Globus pallidus (tissue), 1 donor: ENCODE measurements around the gene ANKRD33.

Experiments
- DNase-seq: peaks from one replicate; pipeline ENCODE4 v3.0.0-alpha.2; 2015; ENCODE audit warnings: low spot score

The ANKRD33 gene

GRCh38 chr12:51904951-51905470 is 17.1 kb downstream of the ANKRD33 start:
- no peak for DNase-seq

DNA sequence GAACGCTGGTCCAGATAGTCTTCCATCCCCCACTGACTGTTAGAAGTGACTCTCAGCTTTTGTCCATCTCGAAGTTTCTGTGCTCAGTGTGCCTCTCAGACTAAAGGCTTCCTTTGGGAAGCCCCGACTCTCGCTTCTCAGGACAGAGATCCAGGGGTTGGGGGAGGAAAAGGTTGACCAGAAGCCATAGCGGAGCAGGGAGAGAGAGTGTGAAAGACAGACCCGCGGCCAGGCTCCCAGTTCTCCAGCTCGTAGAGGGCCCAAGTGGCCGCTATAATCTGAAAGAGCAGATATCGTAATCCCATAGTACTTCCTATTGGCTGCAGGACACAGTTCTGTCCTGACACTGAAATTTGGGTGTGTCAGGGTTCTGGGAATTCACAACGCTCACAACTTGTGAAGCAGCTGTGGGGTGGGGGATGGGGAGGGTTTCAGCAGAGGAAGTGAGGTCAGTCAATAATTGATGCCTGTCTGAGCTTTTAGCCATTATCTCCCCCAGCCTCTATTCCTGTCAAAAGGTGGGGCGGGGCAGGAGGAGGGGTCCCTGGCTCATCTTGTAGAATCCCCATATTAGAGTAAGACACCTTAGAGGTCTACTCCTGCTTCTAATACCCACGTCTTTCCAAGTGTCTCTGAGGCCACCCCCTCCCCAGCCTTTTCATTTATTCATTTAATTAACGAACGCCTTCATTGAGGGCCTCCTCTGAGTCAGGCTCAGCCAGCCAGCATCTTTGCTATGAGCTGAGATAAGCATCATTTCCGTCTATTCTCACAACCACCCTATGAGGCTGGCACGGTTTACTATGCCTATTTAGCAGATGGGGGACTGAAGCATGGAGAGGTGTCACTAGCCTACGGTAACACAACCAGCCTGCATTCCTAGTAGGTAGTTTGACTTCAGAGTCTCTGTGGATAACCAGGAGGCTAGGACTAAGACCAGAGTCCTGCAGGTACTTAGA is 17.8 kb downstream of the ANKRD33 start:
- DNase-seq, result no peak

GRCh38 chr12:51906430-51907082 is 18.7 kb downstream of the ANKRD33 start:
- no peak for DNase-seq

GRCh38 chr12:51907083-51907855 is 19.4 kb downstream of the ANKRD33 start, which contains the start of gene ACVRL1:
TSS of gene ACVRL1 (plus strand) at chr12:51907504. CDS start at chr12:51912475, 4,971 bp downstream.
- no peak for DNase-seq

- DNase-seq, result no peak
Measured at GRCh38 chr12:51907856-51908425, 20.0 kb downstream of the ANKRD33 start.

DNA sequence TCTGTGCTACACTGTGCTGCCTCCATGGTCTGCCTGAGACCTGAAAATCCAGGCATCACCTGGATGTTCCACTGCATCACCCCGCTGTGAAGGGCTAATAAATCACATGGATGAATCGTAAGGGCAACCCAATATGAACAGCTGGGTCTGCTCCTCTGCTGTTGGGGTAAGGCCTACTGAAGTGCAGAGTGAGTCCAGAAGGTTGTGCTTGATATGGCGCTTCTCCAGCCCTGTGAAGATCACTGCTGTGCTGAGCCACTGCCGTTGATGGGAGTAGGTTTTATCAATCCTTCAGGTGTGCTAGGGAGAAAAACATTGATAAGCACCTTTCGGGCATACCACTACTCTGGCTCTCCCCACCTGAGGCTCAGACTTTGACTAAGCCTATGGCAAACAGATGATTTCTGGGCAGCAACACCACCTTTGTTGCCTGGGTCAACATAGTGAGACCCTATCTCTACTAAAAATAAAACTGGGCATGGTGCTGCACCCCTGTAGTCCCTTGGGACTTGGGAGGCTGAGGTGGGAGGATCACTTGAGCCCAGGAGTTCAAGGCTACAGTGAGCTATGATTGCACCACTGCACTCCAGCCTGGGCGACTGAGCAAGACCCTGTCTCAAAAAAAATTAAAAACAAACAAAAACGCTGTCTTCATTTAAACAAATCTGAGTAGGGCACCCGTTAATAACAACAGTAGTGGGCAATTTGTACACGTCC is 21.1 kb downstream of the ANKRD33 start:
- DNase-seq, result no peak

GRCh38 chr12:51910168-51910567 is 22.3 kb downstream of the ANKRD33 start:
- DNase-seq, result no peak

- DNase-seq, result no peak
Measured at GRCh38 chr12:51910691-51911090, 22.8 kb downstream of the ANKRD33 start.

GRCh38 chr12:51911307-51911706 is 23.4 kb downstream of the ANKRD33 start:
- DNase-seq, result no peak

GRCh38 chr12:51911788-51912711 is 24.1 kb downstream of the ANKRD33 start:
- no peak for DNase-seq

- no peak for DNase-seq
Measured at GRCh38 chr12:51913071-51914033, 25.4 kb downstream of the ANKRD33 start.

GRCh38 chr12:51914034-51914923 is 26.4 kb downstream of the ANKRD33 start:
- no peak for DNase-seq

- no peak for DNase-seq
Measured at GRCh38 chr12:51915003-51915625, 27.2 kb downstream of the ANKRD33 start.

DNA sequence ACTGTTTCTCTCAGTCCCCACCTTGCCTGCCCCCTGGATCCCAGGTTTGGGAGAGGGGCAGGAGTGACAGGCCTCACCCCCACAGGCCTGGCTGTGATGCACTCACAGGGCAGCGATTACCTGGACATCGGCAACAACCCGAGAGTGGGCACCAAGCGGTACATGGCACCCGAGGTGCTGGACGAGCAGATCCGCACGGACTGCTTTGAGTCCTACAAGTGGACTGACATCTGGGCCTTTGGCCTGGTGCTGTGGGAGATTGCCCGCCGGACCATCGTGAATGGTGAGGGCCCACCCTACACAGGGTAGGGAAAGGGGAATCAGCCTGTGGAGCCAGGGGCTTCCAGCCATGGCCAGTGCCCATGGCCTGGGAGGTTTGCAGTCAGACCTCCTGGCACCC is 28.0 kb downstream of the ANKRD33 start:
- no peak for DNase-seq

DNA sequence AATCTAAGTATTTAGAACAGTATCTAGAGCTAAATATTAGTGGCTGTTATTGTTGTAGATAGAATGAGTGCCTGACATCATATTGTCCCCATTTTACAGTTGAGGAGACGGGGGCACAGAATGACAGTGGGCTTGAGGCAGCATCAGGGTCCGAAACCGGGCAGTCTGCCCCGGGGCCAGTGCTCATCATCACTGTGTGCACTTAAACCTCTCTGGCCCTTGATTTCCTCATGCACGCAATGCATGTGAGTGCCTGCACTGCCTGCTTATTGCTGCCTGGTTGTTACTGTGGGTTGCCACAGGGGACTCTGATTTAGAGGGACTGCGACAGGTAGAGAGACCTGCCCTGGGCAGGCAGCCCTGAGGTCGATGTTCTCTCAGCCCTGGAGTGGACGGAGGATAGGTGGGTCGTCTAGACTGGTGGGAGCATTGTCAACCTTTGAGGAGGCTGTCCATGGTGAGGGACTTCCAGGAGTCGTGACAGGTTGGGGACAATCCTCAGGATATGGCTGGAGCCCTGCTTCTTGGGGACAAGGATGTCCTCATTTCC is 29.2 kb downstream of the ANKRD33 start:
- DNase-seq, result no peak

DNA sequence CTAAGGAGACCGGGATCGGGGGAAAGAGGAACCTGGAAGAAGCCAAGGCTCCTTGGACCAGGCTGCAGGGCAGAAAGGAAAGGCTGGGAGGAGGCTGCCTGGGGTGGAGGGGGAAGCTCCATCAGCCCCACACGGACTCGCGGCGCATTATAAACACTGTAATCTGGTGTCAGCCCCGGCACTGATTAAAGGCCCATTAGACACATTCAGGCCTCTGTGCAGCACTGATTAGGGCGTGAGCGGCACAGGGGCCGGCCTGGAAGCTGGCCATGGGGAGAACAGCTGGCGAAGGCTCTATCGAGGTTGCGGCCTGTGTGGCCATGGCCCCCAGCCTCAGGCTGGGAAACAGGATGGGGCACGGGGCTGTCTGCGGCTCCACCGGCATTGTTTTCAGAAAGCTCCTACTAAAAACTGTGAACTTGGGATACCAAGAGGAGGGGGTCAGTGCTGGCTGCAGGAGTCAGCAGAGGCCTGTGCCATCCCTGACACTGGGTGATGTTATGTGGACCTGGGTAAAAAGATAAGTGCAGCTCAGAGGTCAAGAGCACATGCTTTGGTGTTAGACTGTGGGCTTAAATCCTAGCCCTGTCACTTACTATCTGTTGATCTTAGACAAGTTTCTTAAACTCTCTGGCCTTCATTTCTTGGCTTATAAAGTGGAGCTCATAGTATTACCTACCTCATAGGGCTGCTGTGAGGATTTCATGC is 30.0 kb downstream of the ANKRD33 start:
- DNase-seq, result no peak
